Measurements from ENCODE around the gene TET1. TPM values are rescaled to one million over a fixed set of nuclear protein-coding genes. Genes with fewer than 3 reads are reported as not detected.

Gene TET1
- total RNA-seq, 1 donor from 2014 or later, result 20.4 TPM

- H3K27ac Mint-ChIP-seq (ENCODE audit: unreplicated experiment), result peak overlapping the region; percentile 87
- peaks cover 27% of the 10 kb centered on the region for H3K4me1 Mint-ChIP-seq (ENCODE audit: unreplicated experiment)
- H3K36me3 Mint-ChIP-seq (ENCODE audit: unreplicated experiment), result peaks cover 6% of the 10 kb centered on the region
- TF ChIP-seq CTCF (IDR thresholded peaks at IDR 0.05), result no peak
- H3K4me3 Mint-ChIP-seq (ENCODE audit: unreplicated experiment), result no peak overlapping the region
- peak; percentile 75 for DNase-seq (ENCODE audit: extremely low spot score, unreplicated experiment)
- H3K27me3 Mint-ChIP-seq (ENCODE audit: unreplicated experiment), result no peaks in the 10 kb centered on the region
- no peaks in the 10 kb centered on the region for H3K9me3 Mint-ChIP-seq (ENCODE audit: unreplicated experiment)
These were observed 34.3 kb downstream of the TET1 start for GRCh38 chr10:68594405-68594804.

DNA sequence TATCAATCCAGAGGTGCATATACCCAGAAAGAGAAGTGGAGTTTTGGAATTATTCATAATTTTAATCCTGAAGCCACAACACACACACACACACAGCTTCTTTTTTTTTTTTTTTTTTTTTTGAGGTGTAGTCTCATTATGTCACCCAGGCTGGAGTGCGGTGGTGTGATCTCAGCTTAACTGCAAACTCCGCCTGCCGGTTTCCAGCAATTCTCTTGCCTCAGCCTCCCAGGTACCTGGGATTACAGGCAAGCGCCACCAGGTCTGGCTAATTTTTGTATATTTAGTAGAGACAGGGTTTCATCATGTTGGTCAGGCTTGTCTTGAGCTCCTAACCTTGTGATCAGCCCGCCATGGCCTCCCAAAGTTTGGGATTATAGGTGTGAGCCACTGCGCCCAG, 35.4 kb downstream of the TET1 start:
- peaks cover 38% of the 10 kb centered on the region for H3K4me1 Mint-ChIP-seq (ENCODE audit: unreplicated experiment)
- DNase-seq (ENCODE audit: extremely low spot score, unreplicated experiment), result no peak
- no peak overlapping the region for H3K4me3 Mint-ChIP-seq (ENCODE audit: unreplicated experiment)
- no peak overlapping the region for H3K27ac Mint-ChIP-seq (ENCODE audit: unreplicated experiment)
- H3K9me3 Mint-ChIP-seq (ENCODE audit: unreplicated experiment), result no peaks in the 10 kb centered on the region
- TF ChIP-seq CTCF (IDR thresholded peaks at IDR 0.05), result no peak
- H3K36me3 Mint-ChIP-seq (ENCODE audit: unreplicated experiment), result peaks cover 5% of the 10 kb centered on the region
- no peaks in the 10 kb centered on the region for H3K27me3 Mint-ChIP-seq (ENCODE audit: unreplicated experiment)

DNA sequence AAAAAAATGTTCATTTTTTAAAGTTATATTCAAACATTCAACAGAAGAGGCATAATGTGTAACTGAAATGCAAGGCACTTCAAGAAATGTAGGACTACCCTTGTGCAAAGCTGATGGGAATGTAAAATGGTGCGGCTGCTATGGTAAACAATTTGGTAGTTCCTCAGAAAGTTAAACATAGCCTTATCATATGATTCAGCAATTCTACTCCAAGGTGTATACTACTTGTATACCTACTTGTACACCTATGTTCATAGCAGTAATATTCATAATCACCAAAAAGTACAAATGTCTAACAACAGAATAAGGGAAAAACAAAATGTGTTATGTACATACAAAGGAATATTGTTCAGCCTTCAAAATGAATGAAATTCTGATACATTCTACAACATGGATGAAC, 37.3 kb downstream of the TET1 start:
- Mint-ChIP-seq H3K27me3 (ENCODE audit: unreplicated experiment) (no peaks in the 10 kb centered on the region), H3K4me3 (ENCODE audit: unreplicated experiment) (no peak overlapping the region), H3K4me1 (ENCODE audit: unreplicated experiment) (peaks cover 56% of the 10 kb centered on the region), H3K27ac (ENCODE audit: unreplicated experiment) (no peak overlapping the region), H3K9me3 (ENCODE audit: unreplicated experiment) (no peaks in the 10 kb centered on the region), H3K36me3 (ENCODE audit: unreplicated experiment) (peaks cover 3% of the 10 kb centered on the region)
- no peak for TF ChIP-seq CTCF (IDR thresholded peaks at IDR 0.05)
- no peak for DNase-seq (ENCODE audit: extremely low spot score, unreplicated experiment)

GRCh38 chr10:68598978-68599770, 39.0 kb downstream of the TET1 start:
- peak overlapping the region; percentile 97 for H3K27ac Mint-ChIP-seq (ENCODE audit: unreplicated experiment)
- H3K4me1 Mint-ChIP-seq (ENCODE audit: unreplicated experiment), result peaks cover 65% of the 10 kb centered on the region

DNA sequence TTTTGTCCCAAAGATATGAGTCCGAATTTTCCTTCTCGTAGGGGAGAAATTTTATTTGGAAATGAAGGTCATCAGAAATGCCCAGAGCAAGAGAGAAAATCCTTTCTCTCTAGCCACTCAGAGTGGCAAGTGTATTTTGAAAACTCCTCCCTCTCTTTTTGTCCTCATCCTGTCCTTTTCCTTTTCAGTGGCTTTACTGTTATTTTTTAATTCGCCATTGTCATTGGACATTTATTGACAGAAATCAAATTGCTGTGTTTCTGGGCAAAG, 39.6 kb downstream of the TET1 start:
- H3K27ac Mint-ChIP-seq (ENCODE audit: unreplicated experiment), result peak overlapping the region; percentile 97
- TF ChIP-seq CTCF (IDR thresholded peaks at IDR 0.05), result no peak
- DNase-seq (ENCODE audit: extremely low spot score, unreplicated experiment), result no peak
- H3K27me3 Mint-ChIP-seq (ENCODE audit: unreplicated experiment), result no peaks in the 10 kb centered on the region
- H3K4me1 Mint-ChIP-seq (ENCODE audit: unreplicated experiment), result peaks cover 62% of the 10 kb centered on the region
- H3K9me3 Mint-ChIP-seq (ENCODE audit: unreplicated experiment), result no peaks in the 10 kb centered on the region
- H3K4me3 Mint-ChIP-seq (ENCODE audit: unreplicated experiment), result peak overlapping the region; percentile 83
- peaks cover 7% of the 10 kb centered on the region for H3K36me3 Mint-ChIP-seq (ENCODE audit: unreplicated experiment)

More at GRCh38 chr10:68598978-68599770, 39.0 kb downstream of the TET1 start:
- Mint-ChIP-seq H3K4me3 (ENCODE audit: unreplicated experiment) (peak overlapping the region; percentile 83), H3K36me3 (ENCODE audit: unreplicated experiment) (peaks cover 3% of the 10 kb centered on the region), H3K27me3 (ENCODE audit: unreplicated experiment) (no peaks in the 10 kb centered on the region), H3K9me3 (ENCODE audit: unreplicated experiment) (no peaks in the 10 kb centered on the region)
- no peak for TF ChIP-seq CTCF (IDR thresholded peaks at IDR 0.05)
- no peak for DNase-seq (ENCODE audit: extremely low spot score, unreplicated experiment)

Data from osteocyte (in vitro differentiated cells).